Transverse colon (tissue), 4 donors: ENCODE results near the gene USP22. TPM values are rescaled to one million over a fixed set of nuclear protein-coding genes. Genes with fewer than 3 reads are reported as not detected.

Experiments
- DNase-seq: peaks from one replicate; pipeline ENCODE4 v3.0.0-alpha.2; 2019
- H3K27ac ChIP-seq, 4 donors: fragments of 200-600 bp; sonication (generic); 2 replicates each; pipeline ENCODE4 v1.5.1; 2016 to 2018; ENCODE audit warnings: inconsistent platforms in 4 of 4
- H3K27me3 ChIP-seq: fragments of 200-600 bp; sonication (generic); 2 replicates; pipeline ENCODE4 v1.5.1; 2017; ENCODE audit warnings: inconsistent platforms
- H3K36me3 ChIP-seq, 4 donors: fragments of 200-600 bp; sonication (generic); 2 replicates each; pipeline ENCODE4 v1.5.1; 2017 to 2019; ENCODE audit warnings: inconsistent platforms in 4 of 4
- H3K4me1 ChIP-seq, 4 donors: fragments of 200-600 bp; sonication (generic); 2 replicates each; pipeline ENCODE4 v1.5.1; 2017 to 2020; ENCODE audit warnings: inconsistent platforms in 4 of 4
- H3K4me3 ChIP-seq, 4 donors: fragments of 200-600 bp; sonication (generic); 1 replicate in 1 of 4; 2 replicates in 3 of 4; pipeline versions ENCODE4 v1.5.1 to v1.6.1; 2017 to 2019; ENCODE audit warnings: inconsistent platforms in 4 of 4
- H3K9me3 ChIP-seq, 2 donors: fragments of 200-600 bp; sonication (generic); 2 replicates each; pipeline ENCODE4 v1.5.1; 2017 to 2019; ENCODE audit warnings: inconsistent platforms in 2 of 2
- EP300 ChIP-seq: sonication (generic); formaldehyde crosslinking; IDR thresholded peaks from one replicate; pipeline ENCODE4 v1.6.1; 2017; ENCODE audit warnings: antibody characterized with exemption, low read depth
- POLR2A ChIP-seq: fragments of 450-650 bp; IDR thresholded peaks from one replicate; pipeline ENCODE4 v1.6.1; 2016; ENCODE audit warnings: antibody characterized with exemption, mild to moderate bottlenecking, moderate library complexity
- POLR2AphosphoS5 ChIP-seq, 3 donors: sonication (generic); formaldehyde crosslinking; IDR thresholded peaks; one replicate each; pipeline ENCODE4 v1.6.1; 2016; ENCODE audit warnings: antibody characterized with exemption in 3 of 3
- WGBS, 2 donors: methylation state at CpG; one replicate each; pipeline ENCODE4 v1.1.5; 2018; ENCODE audit warnings: low coverage in 1 of 2; 5-methylcytosine and 5-hydroxymethylcytosine counted together
- in situ Hi-C, 4 donors: fragments of 200-750 bp; cut with MboI; loops; one replicate each; pipeline versions ENCODE4 v1.15.0 to v1.15.1; 2017; ENCODE audit warnings: low sequenced_read_pairs in 3 of 4, low pct_ligation_motif_present in 1 of 4, low pct_unique_long_range_greater_than_20kb in 1 of 4
- intact Hi-C: fragments of 100-400 bp; cut with DNase I; formaldehyde crosslinking; loops from one replicate; pipeline ENCODE4 v1.15.1; 2023; ENCODE audit warnings: low total_unique reads
- total RNA-seq, 4 donors: library from RNA; depleted of rRNA; stranded (reverse); fragments of >200 nt; gene quantifications; one replicate each; pipeline ENCODE4 v1.1.0, GENCODE V29; 2016
- TF ChIP-seq, protein P1 (sequence below), 5 experiments: fragments of 200-600 bp in 3 of 5; fragments of 450-650 bp in 2 of 5; sonication (generic) in 3 of 5; IDR thresholded peaks; 1 replicate in 2 of 5; 2 replicates in 3 of 5; pipeline ENCODE4 v1.5.1; 2016 to 2017; ENCODE audit warnings: antibody characterized with exemption in 5 of 5, inconsistent platforms in 3 of 5, mild to moderate bottlenecking in 2 of 5, moderate library complexity in 1 of 5

Gene USP22
- 100 to 1,000 TPM in 2 of 4 donors, 10 to 100 TPM in 2; 95.5 to 123 (median 108) TPM for total RNA-seq

DNA sequence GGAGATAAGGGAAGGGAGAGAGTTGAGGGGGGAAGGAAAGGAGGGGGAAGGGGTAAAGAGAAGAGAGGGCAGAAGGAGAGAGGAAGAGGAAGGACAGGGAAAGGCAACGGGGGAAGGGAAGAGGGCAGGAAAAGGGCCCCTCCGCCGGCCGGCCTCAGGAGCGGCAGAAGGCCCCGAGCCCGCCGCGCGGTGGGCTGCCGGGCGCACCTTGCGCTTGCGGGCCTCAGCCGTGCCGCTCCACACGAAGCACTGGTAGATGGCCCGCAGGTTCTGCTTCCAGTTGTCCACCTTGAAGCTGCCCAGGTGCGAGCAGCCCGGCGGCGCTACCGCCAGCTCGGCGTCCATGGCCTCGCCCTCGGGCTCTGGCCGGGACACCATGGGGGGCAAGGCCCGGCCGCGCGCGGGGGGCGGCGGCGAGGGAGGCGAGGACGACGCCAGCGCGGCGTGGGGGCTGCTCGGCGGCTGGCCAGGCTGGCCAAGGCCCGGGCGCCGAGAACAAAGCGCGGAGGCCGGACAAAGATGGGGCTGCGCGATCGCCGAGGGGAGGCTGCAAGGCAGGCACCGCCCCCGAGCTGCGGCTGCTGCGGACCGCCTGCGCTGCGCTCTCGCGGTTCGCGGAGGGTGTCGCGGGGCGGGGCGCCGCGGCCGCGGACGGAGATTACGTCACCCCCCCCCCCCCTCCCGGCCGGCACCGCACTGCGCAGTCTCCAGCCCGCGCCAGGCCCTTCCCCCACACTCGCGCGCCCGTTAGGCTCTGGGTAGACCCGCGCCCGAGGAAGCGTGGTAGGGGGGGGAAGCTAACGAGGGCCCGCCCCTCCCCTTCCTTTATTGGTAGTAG, at the start of gene USP22:
Gene USP22, minus strand, starts transcription at position 554 of the 838 bp plus-strand sequence. Its CDS starts 176 bp downstream, at position 378.
- H3K27ac ChIP-seq: peak within 1 kb of the TSS; percentile 99 to 100 (median 100)

DNA sequence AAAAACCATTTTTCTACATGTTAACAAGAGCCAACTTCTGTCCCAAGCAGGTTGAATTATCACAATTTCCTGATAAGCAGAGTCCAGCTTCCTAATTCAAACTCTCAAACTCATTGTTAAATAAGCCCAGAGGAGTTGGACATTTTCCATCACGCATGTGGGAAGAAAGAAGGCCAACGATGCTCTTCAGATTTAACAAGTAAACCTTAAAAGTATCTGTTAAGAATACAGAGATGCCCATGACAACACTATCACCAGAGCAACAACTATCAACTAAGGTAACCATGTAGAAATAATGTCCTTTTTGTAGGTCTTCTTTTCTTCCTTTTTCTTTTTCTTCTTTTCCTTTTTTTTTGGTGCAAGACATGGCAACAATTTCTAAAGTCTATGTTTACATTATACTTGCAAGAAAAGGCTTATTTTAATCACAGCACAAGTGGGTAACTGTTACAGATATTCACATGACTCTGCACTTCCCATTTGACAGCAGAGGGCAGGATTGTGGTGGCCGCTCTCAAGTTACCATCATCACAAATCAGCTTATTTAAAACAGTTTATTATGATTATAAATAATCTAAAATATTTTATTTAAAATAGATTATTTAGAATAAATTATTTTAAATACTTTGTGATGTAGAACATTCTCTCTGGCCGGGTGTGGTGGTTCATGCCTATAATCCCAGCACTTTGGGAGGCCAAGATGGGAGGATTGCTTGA, 48.2 kb upstream of the USP22 start:
- 69 to 70% methylated on average over 4 of the region's 4 CpGs for WGBS, 2 donors
- no peak overlapping the region for H3K27ac ChIP-seq
- in situ Hi-C loops (no loop called here), intact Hi-C loops (no loop called here)
- no peaks in the 10 kb centered on the region for H3K9me3 ChIP-seq
- no peaks in the 10 kb centered on the region for H3K36me3 ChIP-seq
- no peak overlapping the region for H3K4me3 ChIP-seq
- TF ChIP-seq EP300: no peak
- no peak for TF ChIP-seq POLR2A
- TF ChIP-seq, protein P1, sequence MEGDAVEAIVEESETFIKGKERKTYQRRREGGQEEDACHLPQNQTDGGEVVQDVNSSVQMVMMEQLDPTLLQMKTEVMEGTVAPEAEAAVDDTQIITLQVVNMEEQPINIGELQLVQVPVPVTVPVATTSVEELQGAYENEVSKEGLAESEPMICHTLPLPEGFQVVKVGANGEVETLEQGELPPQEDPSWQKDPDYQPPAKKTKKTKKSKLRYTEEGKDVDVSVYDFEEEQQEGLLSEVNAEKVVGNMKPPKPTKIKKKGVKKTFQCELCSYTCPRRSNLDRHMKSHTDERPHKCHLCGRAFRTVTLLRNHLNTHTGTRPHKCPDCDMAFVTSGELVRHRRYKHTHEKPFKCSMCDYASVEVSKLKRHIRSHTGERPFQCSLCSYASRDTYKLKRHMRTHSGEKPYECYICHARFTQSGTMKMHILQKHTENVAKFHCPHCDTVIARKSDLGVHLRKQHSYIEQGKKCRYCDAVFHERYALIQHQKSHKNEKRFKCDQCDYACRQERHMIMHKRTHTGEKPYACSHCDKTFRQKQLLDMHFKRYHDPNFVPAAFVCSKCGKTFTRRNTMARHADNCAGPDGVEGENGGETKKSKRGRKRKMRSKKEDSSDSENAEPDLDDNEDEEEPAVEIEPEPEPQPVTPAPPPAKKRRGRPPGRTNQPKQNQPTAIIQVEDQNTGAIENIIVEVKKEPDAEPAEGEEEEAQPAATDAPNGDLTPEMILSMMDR (IDR thresholded peaks at IDR 0.05): no peak
- no peak for TF ChIP-seq POLR2AphosphoS5 (IDR thresholded peaks at IDR 0.05)
- no peak for DNase-seq
- H3K4me1 ChIP-seq: peaks cover 0 to 25% (median 12%) of the 10 kb centered on the region in 4 donors
- no peaks in the 10 kb centered on the region for H3K27me3 ChIP-seq

More for the DNA sequence above, at the start of gene USP22:
- H3K4me1 ChIP-seq: peaks cover 20 to 43% (median 32%) of the 10 kb centered on the region in 4 donors
- 0 to 1% methylated on average over 12 to 20 of the region's 91 CpGs for WGBS, 2 donors
- in situ Hi-C loops (loop anchor here in 1 of 4 donors (10.0 kb wide), 1 partner anchor 82 kb away; the partner anchor contains the start of gene DHRS7B), intact Hi-C loops (no loop called here)
- no peaks in the 10 kb centered on the region for H3K9me3 ChIP-seq
- H3K4me3 ChIP-seq: peak within 1 kb of the TSS; percentile 78 to 95 (median 87)
- peak; percentile 88 to 97 (median 90) for TF ChIP-seq POLR2AphosphoS5 (IDR thresholded peaks at IDR 0.05)
- TF ChIP-seq, protein P1 (IDR thresholded peaks at IDR 0.05): no peak
- H3K27me3 ChIP-seq: no peaks in the 10 kb centered on the region
- no peaks in the 10 kb centered on the region for H3K36me3 ChIP-seq
- no peak for DNase-seq

DNA sequence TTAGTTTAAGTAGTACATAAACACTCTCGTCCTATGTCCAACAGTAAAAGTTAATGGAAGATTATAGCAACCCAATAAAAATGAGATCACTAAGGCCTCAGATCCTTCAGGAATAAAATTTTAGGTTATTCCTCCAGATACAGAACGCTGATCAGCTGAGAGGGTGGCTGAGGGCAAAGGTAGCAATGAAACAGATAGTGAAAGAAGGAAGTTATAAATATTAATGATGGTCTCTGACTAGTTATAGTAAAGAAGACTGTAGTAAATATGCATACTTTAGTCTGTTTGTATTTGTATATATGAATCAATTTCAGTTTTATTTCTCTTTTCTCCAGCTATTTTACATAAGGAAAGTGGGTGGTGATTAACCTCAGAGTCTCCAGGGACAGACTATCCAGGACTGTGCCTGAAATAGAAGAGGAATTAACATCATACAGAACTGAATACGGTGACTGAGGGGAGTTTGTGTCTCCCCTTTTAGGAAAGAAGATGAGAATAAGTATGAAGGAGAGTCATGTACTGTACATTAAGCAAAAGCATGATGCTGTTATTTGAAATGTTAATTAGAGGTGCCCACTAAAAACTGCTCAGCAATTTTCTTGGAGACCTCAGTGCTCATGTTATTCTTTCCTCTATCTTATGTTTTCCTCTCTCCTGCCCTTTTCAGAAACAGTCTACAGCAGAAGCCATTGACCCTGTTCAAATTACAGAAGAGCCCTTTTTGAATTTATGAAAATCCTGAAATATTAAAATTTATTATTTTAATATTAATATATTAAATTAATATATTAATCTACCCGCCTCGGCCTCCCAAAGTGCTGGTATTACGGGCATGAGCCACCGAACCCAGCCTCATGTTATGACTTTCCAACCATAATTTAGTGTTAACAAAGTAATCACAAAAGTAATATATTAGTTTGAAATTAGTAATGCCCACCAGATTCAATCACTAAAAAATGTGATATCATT, 47.4 kb upstream of the USP22 start:
- in situ Hi-C loops (no loop called here), intact Hi-C loops (no loop called here)
- WGBS, 2 donors: 66 to 69% methylated on average over 7 of the region's 7 CpGs
- TF ChIP-seq EP300 (no peak), POLR2AphosphoS5 (IDR thresholded peaks at IDR 0.05) (no peak), POLR2A (no peak)
- TF ChIP-seq, protein P1 (IDR thresholded peaks at IDR 0.05): no peak
- H3K4me3 ChIP-seq: no peak overlapping the region
- no peak for DNase-seq
- no peaks in the 10 kb centered on the region for H3K9me3 ChIP-seq
- peak overlapping the region in 1 of 4 donors; percentile 5 for H3K27ac ChIP-seq
- peaks cover 0 to 25% (median 12%) of the 10 kb centered on the region in 4 donors for H3K4me1 ChIP-seq
- no peaks in the 10 kb centered on the region for H3K27me3 ChIP-seq
- H3K36me3 ChIP-seq: no peaks in the 10 kb centered on the region
